ENCODE data around the gene STIP1.

STIP1 gene

DNA sequence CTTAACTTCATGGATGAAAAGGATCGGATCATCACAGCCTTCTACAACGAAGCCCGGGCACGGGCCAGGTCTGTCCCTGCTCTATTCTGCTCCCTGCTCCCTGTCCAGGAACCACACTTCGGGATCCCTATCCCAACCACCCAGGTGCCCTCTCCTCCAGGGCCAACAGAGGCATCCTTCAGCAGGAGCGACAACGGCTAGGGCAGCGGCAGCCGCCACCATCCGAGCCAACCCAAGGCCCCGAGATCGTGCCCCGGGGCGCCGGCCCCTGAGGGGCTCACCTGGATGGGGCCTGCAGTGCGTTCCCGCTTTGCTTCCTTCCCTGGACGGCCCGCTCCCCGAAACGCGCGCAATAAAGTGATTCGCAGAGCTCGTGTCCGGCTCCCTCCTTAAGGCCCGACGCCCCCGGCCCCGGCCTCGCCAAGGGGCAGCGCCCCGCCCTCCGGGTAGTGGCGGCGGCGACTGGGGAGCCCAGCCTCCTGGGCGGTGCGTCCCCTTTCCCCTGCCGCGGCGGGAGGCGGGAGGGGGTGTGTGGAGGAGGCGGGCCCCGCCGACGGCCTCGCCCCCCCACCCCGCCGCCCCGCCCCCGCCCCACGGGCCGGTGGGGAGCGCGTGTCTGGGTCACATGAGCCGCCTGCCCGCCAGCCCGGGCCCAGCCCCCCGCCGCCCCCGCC lies 48.1 kb downstream of the STIP1 start, which contains the start of gene VEGFB:
Gene VEGFB (plus strand): TSS at position 672 of the 674 bp plus-strand sequence. CDS start 250 bp downstream, outside the sequence.
- TF ChIP-seq, protein P1, sequence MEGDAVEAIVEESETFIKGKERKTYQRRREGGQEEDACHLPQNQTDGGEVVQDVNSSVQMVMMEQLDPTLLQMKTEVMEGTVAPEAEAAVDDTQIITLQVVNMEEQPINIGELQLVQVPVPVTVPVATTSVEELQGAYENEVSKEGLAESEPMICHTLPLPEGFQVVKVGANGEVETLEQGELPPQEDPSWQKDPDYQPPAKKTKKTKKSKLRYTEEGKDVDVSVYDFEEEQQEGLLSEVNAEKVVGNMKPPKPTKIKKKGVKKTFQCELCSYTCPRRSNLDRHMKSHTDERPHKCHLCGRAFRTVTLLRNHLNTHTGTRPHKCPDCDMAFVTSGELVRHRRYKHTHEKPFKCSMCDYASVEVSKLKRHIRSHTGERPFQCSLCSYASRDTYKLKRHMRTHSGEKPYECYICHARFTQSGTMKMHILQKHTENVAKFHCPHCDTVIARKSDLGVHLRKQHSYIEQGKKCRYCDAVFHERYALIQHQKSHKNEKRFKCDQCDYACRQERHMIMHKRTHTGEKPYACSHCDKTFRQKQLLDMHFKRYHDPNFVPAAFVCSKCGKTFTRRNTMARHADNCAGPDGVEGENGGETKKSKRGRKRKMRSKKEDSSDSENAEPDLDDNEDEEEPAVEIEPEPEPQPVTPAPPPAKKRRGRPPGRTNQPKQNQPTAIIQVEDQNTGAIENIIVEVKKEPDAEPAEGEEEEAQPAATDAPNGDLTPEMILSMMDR (IDR thresholded peaks at IDR 0.05; ENCODE audit: low read depth, low read length) = no peak
- DNase-seq (ENCODE audit: extremely low read depth, low read depth) = no peak

DNA sequence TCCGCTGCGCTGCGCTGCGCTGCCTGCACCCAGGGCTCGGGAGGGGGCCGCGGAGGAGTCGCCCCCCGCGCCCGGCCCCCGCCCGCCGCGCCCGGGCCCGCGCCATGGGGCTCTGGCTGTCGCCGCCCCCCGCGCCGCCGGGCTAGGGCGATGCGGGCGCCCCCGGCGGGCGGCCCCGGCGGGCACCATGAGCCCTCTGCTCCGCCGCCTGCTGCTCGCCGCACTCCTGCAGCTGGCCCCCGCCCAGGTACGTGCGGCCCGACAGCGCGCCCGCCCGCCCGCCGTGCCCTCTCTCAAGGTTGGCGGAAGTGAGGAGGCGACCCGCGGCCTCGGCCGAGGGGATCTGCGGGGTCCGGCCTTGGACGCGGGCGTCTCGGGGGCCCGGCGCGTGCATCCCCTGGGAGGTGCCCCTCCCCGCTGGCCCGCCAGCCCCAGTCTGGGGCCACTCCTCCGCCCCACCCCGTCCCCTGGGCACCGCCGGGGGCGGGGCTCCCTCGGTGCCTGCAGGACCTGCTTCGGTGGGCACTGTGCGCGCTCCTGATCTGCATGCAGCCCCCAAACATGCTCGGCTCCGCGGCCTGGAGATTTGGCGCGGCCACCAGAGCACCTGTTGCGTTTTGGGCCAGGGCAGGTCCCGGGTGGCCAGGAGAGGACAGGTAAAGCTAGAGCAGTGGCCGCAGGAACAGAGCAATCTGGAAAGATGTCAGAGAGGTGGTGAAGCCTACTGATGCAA lies 48.8 kb downstream of the STIP1 start:
- TF ChIP-seq, protein P1 (IDR thresholded peaks at IDR 0.05; ENCODE audit: low read depth, low read length) = no peak

DNA sequence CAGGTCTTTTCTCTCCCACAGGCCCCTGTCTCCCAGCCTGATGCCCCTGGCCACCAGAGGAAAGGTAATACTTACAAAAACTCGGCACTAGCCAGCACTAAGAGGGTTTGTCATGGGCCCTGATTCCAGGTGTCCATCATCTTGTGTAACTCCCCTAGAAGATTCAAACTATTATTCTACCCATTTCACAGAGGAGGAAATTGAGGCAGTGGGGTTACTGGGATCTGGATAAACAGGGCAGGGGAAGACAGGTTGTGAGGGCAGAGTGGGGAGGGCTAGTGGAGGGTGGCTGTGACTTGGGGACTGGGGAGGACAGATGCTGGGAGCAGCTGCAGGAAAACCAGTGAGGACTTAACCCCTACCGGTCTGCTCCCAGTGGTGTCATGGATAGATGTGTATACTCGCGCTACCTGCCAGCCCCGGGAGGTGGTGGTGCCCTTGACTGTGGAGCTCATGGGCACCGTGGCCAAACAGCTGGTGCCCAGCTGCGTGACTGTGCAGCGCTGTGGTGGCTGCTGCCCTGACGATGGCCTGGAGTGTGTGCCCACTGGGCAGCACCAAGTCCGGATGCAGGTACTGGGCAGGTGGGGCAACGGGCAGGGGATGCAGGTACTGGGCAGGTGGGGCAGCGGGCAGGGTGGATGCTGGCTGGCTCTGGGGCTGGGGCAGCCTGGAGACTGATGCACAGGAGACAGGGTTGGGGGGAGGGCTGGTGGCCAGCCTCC lies 49.6 kb downstream of the STIP1 start:
- no peak for DNase-seq (ENCODE audit: extremely low read depth, low read depth)
- TF ChIP-seq, protein P1 (IDR thresholded peaks at IDR 0.05; ENCODE audit: low read depth, low read length) = no peak

More for the DNA sequence above, 48.8 kb downstream of the STIP1 start:
- DNase-seq (ENCODE audit: extremely low read depth, low read depth) = no peak

DNA sequence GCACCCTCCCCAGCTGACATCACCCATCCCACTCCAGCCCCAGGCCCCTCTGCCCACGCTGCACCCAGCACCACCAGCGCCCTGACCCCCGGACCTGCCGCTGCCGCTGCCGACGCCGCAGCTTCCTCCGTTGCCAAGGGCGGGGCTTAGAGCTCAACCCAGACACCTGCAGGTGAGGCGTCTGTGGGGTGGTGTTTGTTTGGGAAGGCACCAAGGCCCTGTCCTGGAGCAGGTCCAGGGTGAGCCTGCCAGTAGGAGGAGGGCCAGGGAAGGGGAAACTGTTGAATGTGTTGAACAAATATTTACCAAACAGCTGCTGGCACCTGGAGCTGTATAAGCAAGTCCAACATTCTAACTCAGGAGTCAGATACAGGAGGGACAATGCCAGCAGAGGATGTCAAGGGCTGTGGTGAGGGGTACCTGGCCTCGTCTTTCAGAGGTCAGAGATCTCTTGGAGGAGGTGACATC lies 51.5 kb downstream of the STIP1 start:
- TF ChIP-seq, protein P1 (IDR thresholded peaks at IDR 0.05; ENCODE audit: low read depth, low read length) = no peak
- no peak for DNase-seq (ENCODE audit: extremely low read depth, low read depth)

DNA sequence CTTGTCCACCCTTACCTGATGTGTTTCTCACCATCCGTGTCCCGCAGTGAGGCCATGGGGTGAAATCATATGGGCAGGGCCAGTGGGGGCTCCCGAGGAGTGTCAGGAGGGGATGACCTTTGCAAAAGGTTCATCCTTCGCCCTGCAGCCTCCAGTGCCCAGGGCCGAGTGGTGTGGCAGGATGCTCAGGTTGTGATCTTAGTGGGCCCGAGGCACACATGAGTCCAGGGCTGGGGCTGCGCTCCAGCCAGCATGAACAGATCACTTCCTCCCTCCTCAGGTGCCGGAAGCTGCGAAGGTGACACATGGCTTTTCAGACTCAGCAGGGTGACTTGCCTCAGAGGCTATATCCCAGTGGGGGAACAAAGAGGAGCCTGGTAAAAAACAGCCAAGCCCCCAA lies 52.1 kb downstream of the STIP1 start:
- DNase-seq (ENCODE audit: extremely low read depth, low read depth) = no peak
- TF ChIP-seq, protein P1 (IDR thresholded peaks at IDR 0.05; ENCODE audit: low read depth, low read length) = no peak

DNA sequence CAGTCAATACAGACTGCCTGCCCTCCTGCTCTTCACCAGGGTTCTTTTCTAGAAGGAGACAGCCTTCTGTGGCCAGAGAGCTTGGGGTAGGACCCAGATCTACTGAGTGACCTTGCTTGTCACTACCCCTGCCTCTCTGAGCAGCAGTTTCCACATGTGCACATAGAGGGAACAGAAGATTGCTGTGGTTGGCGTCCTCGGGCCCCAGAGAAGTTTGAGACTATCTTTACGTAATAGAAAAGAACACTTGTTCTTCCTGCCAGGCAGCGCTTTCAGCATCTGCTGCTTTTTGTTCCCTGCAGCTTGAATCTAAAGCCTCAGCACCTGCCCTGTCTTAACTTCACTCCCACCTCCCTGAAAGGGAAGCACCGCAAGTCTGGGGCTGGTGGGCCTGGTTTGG lies 53.0 kb downstream of the STIP1 start:
- TF ChIP-seq, protein P1 (IDR thresholded peaks at IDR 0.05; ENCODE audit: low read depth, low read length) = no peak
- DNase-seq (ENCODE audit: extremely low read depth, low read depth) = no peak

All from AG09319 (cell line).